GM23338 (cell line): ENCODE results near the gene GMPS. TPM values are rescaled to one million over a fixed set of nuclear protein-coding genes. Genes with fewer than 3 reads are reported as not detected.

Source experiments
- ATAC-seq: fragments of 200-7000 bp; cut with Tn5 transposase; 3 replicates; pipeline ENCODE4 v1.9.1; 2020
- DNase-seq: peaks from one replicate; pipeline ENCODE4 v3.0.0-alpha.2; 2015; ENCODE audit warnings: low spot score
- H2AFZ ChIP-seq: fragments of 200-600 bp; sonication (generic); 2 replicates; pipeline ENCODE4 v1.8.0; 2016; ENCODE audit warnings: antibody characterized with exemption, mild to moderate bottlenecking, moderate library complexity
- H3F3A ChIP-seq: fragments of 200-600 bp; sonication (generic); replicated peaks from 2 replicates; pipeline ENCODE4 v1.8.0; 2017; ENCODE audit warnings: antibody characterized with exemption, mixed run types, low read depth
- H3K27ac ChIP-seq: fragments of 200-600 bp; sonication (generic); 2 replicates; pipeline ENCODE4 v1.6.1; 2016; ENCODE audit warnings: low read depth
- H3K27me3 ChIP-seq: fragments of 200-600 bp; sonication (generic); 2 replicates; pipeline ENCODE4 v1.8.0; 2016; ENCODE audit warnings: mild to moderate bottlenecking, mixed run types, moderate library complexity; ENCODE audit not compliant: insufficient read depth
- H3K36me3 ChIP-seq: fragments of 200-600 bp; sonication (generic); 2 replicates; pipeline ENCODE4 v1.8.0; 2016; ENCODE audit warnings: mild to moderate bottlenecking; ENCODE audit not compliant: insufficient read depth
- H3K4me1 ChIP-seq: fragments of 200-600 bp; sonication (generic); 2 replicates; pipeline ENCODE4 v1.8.0; 2016; ENCODE audit warnings: mild to moderate bottlenecking, moderate library complexity; ENCODE audit not compliant: insufficient read depth
- H3K4me2 ChIP-seq: fragments of 200-600 bp; sonication (generic); 2 replicates; pipeline ENCODE4 v1.7.1; 2017; ENCODE audit warnings: mixed run types
- H3K4me3 ChIP-seq: fragments of 200-600 bp; sonication (generic); 2 replicates; pipeline ENCODE4 v1.6.1; 2016; ENCODE audit warnings: mixed run types
- H3K79me2 ChIP-seq: fragments of 200-600 bp; sonication (generic); replicated peaks from 2 replicates; pipeline ENCODE4 v1.8.0; 2017; ENCODE audit warnings: mild to moderate bottlenecking; ENCODE audit not compliant: insufficient read depth
- H3K9me2 ChIP-seq: fragments of 200-600 bp; sonication (generic); 2 replicates; pipeline ENCODE4 v1.8.0; 2017; ENCODE audit not compliant: insufficient read depth
- H4K20me1 ChIP-seq: fragments of 200-600 bp; sonication (generic); replicated peaks from 2 replicates; pipeline ENCODE4 v1.8.0; 2017; ENCODE audit warnings: mild to moderate bottlenecking; ENCODE audit not compliant: insufficient read depth
- H3K27ac Mint-ChIP-seq: 2 replicates; pipeline ENCODE4 v1.8.0; 2020; ENCODE audit warnings: inconsistent platforms, mild to moderate bottlenecking, moderate library complexity, mixed read lengths
- H3K27me3 Mint-ChIP-seq: 3 replicates; pipeline ENCODE4 v1.8.0; 2022; ENCODE audit warnings: low read depth, mild to moderate bottlenecking, moderate library complexity, mixed read lengths, inconsistent platforms; ENCODE audit not compliant: insufficient read depth, poor library complexity
- H3K36me3 Mint-ChIP-seq: 3 replicates; pipeline ENCODE4 v1.8.0; 2021; ENCODE audit warnings: low read depth, mild to moderate bottlenecking, inconsistent platforms, moderate library complexity, mixed read lengths
- H3K4me1 Mint-ChIP-seq: 3 replicates; pipeline ENCODE4 v1.8.0; 2020; ENCODE audit warnings: mild to moderate bottlenecking, inconsistent platforms, mixed read lengths
- H3K4me3 Mint-ChIP-seq: 3 replicates; pipeline ENCODE4 v1.8.0; 2021; ENCODE audit warnings: moderate library complexity, mild to moderate bottlenecking, inconsistent platforms, mixed read lengths
- H3K9me3 Mint-ChIP-seq: 3 replicates; pipeline ENCODE4 v1.8.0; 2020; ENCODE audit warnings: moderate library complexity, mild to moderate bottlenecking, inconsistent platforms, mixed read lengths
- CREB1 ChIP-seq: fragments of 250-450 bp; sonication (Bioruptor Pico); IDR thresholded peaks from 2 replicates; pipeline ENCODE4 v1.5.0; 2020; ENCODE audit warnings: low read depth, mild to moderate bottlenecking, moderate library complexity
- EZH2 ChIP-seq: fragments of 200-600 bp; sonication (generic); IDR thresholded peaks from one replicate; pipeline ENCODE4 v1.8.0; 2017; ENCODE audit warnings: antibody characterized with exemption, mild to moderate bottlenecking, low read depth; ENCODE audit not compliant: unreplicated experiment
- EZH2phosphoT487 ChIP-seq: fragments of 200-600 bp; sonication (generic); IDR thresholded peaks from one replicate; pipeline ENCODE4 v1.8.1; 2018; ENCODE audit warnings: antibody characterized with exemption; ENCODE audit not compliant: unreplicated experiment
- JUNB ChIP-seq: IDR thresholded peaks from one replicate; pipeline ENCODE4 v1.6.1; 2016; ENCODE audit warnings: antibody characterized with exemption; ENCODE audit not compliant: unreplicated experiment
- POLR2AphosphoS5 ChIP-seq: IDR thresholded peaks from 2 replicates; pipeline ENCODE4 v1.6.1; 2016; ENCODE audit warnings: antibody characterized with exemption, low read depth
- ZNF331 ChIP-seq: fragments of 250-450 bp; sonication (Bioruptor Pico); IDR thresholded peaks from 2 replicates; pipeline ENCODE4 v1.5.0; 2020; ENCODE audit warnings: low read depth, mild to moderate bottlenecking, moderate library complexity
- ZNF462 ChIP-seq: fragments of 250-450 bp; sonication (Bioruptor Pico); IDR thresholded peaks from 2 replicates; pipeline ENCODE4 v1.5.0; 2020; ENCODE audit warnings: mild to moderate bottlenecking, moderate library complexity
- polyA plus RNA-seq: library from polyadenylated mRNA; unstranded; fragments of >200 nt; fragmentation: Nextera tagmentation; extraction: Ambion mirVana; gene quantifications from 2 replicates; pipeline ENCODE4 v1.2.1, GENCODE V29; 2016
- total RNA-seq: library from RNA; depleted of rRNA; stranded (reverse); fragments of >200 nt; shearing (Covaris generic); gene quantifications from 2 replicates; pipeline ENCODE4 v1.2.3, GENCODE V29; 2014
- TF ChIP-seq, protein P1 (sequence below): IDR thresholded peaks from one replicate; pipeline ENCODE4 v1.6.1; 2018; ENCODE audit warnings: antibody characterized with exemption; ENCODE audit not compliant: unreplicated experiment
- TF ChIP-seq, protein P2 (sequence below), 2 experiments: fragments of 200-600 bp in 1 of 2; sonication (generic) in 1 of 2; conservative IDR thresholded peaks; 2 replicates each; pipeline versions ENCODE4 v1.5.1 to v1.6.1; 2016 to 2017; ENCODE audit warnings: antibody characterized with exemption in 2 of 2, low read depth in 2 of 2, mild to moderate bottlenecking in 2 of 2, moderate library complexity in 1 of 2
- TF ChIP-seq, protein P3 (sequence below): IDR thresholded peaks from 2 replicates; pipeline ENCODE4 v1.6.1; 2016; ENCODE audit warnings: antibody characterized with exemption

GMPS gene
- total and polyA plus RNA-seq, 2 experiments from 2014 or later: 72.0 to 145 TPM

GRCh38 chr3:155876037-155876436, 5.6 kb downstream of the GMPS start (continued):
- TF ChIP-seq, protein P1, sequence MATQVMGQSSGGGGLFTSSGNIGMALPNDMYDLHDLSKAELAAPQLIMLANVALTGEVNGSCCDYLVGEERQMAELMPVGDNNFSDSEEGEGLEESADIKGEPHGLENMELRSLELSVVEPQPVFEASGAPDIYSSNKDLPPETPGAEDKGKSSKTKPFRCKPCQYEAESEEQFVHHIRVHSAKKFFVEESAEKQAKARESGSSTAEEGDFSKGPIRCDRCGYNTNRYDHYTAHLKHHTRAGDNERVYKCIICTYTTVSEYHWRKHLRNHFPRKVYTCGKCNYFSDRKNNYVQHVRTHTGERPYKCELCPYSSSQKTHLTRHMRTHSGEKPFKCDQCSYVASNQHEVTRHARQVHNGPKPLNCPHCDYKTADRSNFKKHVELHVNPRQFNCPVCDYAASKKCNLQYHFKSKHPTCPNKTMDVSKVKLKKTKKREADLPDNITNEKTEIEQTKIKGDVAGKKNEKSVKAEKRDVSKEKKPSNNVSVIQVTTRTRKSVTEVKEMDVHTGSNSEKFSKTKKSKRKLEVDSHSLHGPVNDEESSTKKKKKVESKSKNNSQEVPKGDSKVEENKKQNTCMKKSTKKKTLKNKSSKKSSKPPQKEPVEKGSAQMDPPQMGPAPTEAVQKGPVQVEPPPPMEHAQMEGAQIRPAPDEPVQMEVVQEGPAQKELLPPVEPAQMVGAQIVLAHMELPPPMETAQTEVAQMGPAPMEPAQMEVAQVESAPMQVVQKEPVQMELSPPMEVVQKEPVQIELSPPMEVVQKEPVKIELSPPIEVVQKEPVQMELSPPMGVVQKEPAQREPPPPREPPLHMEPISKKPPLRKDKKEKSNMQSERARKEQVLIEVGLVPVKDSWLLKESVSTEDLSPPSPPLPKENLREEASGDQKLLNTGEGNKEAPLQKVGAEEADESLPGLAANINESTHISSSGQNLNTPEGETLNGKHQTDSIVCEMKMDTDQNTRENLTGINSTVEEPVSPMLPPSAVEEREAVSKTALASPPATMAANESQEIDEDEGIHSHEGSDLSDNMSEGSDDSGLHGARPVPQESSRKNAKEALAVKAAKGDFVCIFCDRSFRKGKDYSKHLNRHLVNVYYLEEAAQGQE: no peak
- TF ChIP-seq EZH2phosphoT487 (no peak), ZNF331 (CRISPR knock-in tag) (no peak), EZH2 (no peak), JUNB (no peak), CREB1 (no peak), POLR2AphosphoS5 (no peak)
- TF ChIP-seq, protein P2, sequence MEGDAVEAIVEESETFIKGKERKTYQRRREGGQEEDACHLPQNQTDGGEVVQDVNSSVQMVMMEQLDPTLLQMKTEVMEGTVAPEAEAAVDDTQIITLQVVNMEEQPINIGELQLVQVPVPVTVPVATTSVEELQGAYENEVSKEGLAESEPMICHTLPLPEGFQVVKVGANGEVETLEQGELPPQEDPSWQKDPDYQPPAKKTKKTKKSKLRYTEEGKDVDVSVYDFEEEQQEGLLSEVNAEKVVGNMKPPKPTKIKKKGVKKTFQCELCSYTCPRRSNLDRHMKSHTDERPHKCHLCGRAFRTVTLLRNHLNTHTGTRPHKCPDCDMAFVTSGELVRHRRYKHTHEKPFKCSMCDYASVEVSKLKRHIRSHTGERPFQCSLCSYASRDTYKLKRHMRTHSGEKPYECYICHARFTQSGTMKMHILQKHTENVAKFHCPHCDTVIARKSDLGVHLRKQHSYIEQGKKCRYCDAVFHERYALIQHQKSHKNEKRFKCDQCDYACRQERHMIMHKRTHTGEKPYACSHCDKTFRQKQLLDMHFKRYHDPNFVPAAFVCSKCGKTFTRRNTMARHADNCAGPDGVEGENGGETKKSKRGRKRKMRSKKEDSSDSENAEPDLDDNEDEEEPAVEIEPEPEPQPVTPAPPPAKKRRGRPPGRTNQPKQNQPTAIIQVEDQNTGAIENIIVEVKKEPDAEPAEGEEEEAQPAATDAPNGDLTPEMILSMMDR (conservative IDR thresholded peaks at IDR 0.05; ENCODE audit: low read depth in 2 of 2): no peak
- TF ChIP-seq, protein P3, sequence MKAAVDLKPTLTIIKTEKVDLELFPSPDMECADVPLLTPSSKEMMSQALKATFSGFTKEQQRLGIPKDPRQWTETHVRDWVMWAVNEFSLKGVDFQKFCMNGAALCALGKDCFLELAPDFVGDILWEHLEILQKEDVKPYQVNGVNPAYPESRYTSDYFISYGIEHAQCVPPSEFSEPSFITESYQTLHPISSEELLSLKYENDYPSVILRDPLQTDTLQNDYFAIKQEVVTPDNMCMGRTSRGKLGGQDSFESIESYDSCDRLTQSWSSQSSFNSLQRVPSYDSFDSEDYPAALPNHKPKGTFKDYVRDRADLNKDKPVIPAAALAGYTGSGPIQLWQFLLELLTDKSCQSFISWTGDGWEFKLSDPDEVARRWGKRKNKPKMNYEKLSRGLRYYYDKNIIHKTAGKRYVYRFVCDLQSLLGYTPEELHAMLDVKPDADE: no peak

- no peaks in the 10 kb centered on the region for H3K36me3 ChIP-seq
- TF ChIP-seq EZH2phosphoT487 (no peak), CREB1 (no peak), POLR2AphosphoS5 (no peak), ZNF462 (CRISPR knock-in tag) (no peak)
Measured at GRCh38 chr3:155876503-155876902, 6.1 kb downstream of the GMPS start.

More at GRCh38 chr3:155876503-155876902, 6.1 kb downstream of the GMPS start:
- no peaks in the 10 kb centered on the region for H3F3A ChIP-seq
- no peak overlapping the region for H3K4me3 ChIP-seq
- Mint-ChIP-seq H3K27me3 (peaks cover 8% of the 10 kb centered on the region), H3K9me3 (no peaks in the 10 kb centered on the region; the same call in 2 of the 3 replicates), H3K27ac (peak overlapping the region; percentile 7; the same call in 1 of the 2 replicates), H3K4me1 (peaks cover 52% of the 10 kb centered on the region), H3K4me3 (no peak overlapping the region), H3K36me3 (peaks cover 5% of the 10 kb centered on the region; the same call in 1 of the 3 replicates)
- H3K27ac ChIP-seq: no peak overlapping the region
- DNase-seq (no peak), ATAC-seq (no peak)
- peaks cover 17% of the 10 kb centered on the region for H3K4me1 ChIP-seq
- H3K4me2 ChIP-seq: no peak overlapping the region
- H2AFZ ChIP-seq: no peak overlapping the region
- H3K79me2 ChIP-seq: peaks cover 100% of the 10 kb centered on the region
- H3K27me3 ChIP-seq: no peaks in the 10 kb centered on the region
- peaks cover 38% of the 10 kb centered on the region for H4K20me1 ChIP-seq
- H3K9me2 ChIP-seq: no peaks in the 10 kb centered on the region
